GM19395 (cell line): ENCODE results near the gene FCHO2.

Experiments used
- ATAC-seq: cut with Tn5 transposase; IDR thresholded peaks from one replicate; pipeline ENCODE4 v1.9.1; 2021; ENCODE audit warnings: mild to moderate bottlenecking, moderate library complexity; ENCODE audit not compliant: unreplicated experiment

The FCHO2 gene

GRCh38 chr5:73131711-73132425, 176.0 kb downstream of the FCHO2 start:
- ATAC-seq = no peak

- ATAC-seq = no peak
Observed at GRCh38 chr5:73132759-73133158, 176.9 kb downstream of the FCHO2 start.

- no peak for ATAC-seq
Observed at GRCh38 chr5:73135021-73135420, 179.2 kb downstream of the FCHO2 start.

- ATAC-seq = no peak
Observed at GRCh38 chr5:73135429-73136054, 179.7 kb downstream of the FCHO2 start.

- no peak for ATAC-seq
Observed at GRCh38 chr5:73136055-73136562, 180.3 kb downstream of the FCHO2 start.

- no peak for ATAC-seq
Observed at GRCh38 chr5:73137563-73138530, 182.0 kb downstream of the FCHO2 start.

- no peak for ATAC-seq
Observed at GRCh38 chr5:73139485-73139884, 183.6 kb downstream of the FCHO2 start.
